Iris pigment epithelial cell (primary cell): ENCODE measurements around the gene CYB561A3.
A peak's percentile ranks its signal among the peaks of the same experiment; 100 is the strongest.

Experiments used
- DNase-seq: peaks from one replicate; pipeline ENCODE4 v3.0.0-alpha.2; 2011; ENCODE audit warnings: low read depth

Gene CYB561A3

DNA sequence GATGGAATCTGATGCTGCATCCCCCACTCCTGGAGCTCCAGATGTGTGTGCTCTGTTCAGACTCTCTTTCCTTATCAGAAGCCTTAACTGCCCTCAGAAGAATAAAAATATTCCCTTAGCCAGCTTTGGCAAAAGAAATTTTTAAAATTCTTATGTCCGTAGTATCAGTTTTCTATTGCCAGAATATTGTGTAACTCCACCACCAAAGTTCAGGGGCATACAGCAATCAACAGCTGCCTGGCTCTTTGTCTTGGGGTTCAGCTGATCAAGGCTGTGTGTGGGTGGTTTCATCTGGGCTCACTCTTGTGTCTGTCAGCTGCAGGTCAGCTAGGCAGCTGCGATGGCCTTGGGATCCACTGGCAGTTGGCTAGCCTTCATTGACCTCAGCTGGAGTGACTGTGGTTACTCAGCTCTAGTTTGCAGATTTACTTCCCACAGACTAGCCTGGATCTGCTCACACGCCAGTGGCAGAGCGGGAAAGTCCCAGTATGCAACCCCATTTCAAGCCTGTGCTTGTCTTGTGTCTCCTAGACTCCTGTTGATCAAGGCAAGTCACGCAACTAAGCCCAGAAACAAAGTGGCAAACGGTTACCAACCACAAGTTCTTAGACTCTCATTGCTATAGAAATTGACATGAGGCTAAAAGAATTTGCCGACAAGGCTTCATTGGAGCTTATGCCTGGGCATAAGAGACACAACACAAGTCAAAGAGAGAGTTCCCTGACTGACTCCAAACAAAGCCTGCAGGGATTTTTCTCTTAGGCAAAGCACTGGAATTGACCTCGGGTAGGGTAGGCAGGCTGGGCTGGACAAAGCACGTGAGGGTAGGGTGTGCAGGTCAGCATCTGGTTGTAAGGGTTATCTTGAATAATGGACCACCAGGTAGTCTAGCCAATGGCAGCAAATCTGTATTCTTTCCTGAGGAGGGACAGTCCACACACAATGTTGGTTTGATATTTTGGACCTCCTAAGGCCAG is 8.0 kb upstream of the CYB561A3 start:
- peak; percentile 94 for DNase-seq

DNA sequence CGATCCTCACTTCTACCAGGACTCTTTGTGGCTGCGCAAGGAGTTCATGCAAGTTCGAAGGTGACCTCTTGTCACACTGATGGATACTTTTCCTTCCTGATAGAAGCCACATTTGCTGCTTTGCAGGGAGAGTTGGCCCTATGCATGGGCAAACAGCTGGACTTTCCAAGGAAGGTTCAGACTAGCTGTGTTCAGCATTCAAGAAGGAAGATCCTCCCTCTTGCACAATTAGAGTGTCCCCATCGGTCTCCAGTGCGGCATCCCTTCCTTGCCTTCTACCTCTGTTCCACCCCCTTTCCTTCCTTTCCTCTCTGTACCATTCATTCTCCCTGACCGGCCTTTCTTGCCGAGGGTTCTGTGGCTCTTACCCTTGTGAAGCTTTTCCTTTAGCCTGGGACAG is 7.0 kb upstream of the CYB561A3 start:
- no peak for DNase-seq

DNA sequence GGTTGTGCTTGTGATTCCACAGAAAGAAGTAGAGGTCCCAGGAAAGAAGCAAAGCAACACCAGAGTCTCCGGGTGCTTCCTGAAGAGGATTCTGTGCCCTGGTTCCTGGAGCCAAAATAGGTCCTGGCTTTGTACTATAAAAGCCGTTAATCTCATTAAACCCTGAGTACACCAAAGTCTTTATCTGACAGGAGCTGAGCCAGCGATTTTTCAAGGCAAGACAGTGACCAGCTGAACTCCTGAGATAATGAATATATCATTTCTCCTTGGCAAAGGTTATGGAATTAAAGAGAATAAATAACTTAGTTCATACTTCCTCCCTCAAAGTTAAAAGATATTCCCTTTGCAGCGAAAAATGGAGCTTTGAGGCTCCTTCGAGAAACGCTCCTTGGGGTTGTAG is 5.7 kb upstream of the CYB561A3 start:
- no peak for DNase-seq

DNA sequence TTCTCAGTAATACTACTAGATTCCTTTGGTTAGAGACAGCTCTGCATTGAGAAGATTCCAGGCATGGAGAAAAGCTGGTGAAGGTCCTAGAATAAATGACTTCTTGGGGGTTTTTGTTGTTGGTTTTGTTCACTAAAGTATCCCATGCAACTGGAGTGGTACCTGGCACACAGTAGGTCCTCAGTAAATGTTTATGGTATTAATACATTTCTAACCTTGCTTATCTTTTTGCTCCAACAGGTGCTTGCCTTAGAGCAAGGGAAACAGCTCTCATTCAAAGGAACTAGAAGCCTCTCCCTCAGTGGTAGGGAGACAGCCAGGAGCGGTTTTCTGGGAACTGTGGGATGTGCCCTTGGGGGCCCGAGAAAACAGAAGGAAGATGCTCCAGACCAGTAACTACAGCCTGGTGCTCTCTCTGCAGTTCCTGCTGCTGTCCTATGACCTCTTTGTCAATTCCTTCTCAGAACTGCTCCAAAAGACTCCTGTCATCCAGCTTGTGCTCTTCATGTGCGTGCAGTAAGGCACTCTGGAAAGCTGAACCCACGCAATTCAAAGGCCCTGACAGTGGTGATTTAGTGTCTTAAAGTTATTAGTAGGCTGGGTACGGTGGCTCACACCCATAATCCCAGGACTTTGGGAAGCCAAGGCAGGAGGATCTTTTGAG is 2.5 kb upstream of the CYB561A3 start:
- no peak for DNase-seq

DNA sequence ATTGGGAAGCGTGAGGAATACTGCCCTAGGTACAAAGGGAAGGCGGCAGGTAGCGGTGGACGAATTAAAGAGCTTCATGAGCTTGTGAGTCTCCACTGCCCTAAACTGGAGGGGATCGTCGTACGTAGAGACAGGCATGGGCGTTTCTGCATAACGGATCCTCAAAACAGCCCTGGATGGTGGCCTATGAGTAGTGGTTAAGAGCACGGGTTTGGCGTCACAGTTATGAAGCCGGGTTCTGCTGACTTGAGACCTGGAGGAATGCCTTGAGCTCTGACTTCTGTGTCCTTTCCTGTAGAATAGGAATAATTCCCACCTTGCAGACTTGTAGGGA is 827 bp upstream of the CYB561A3 start:
- peak; percentile 76 for DNase-seq

DNA sequence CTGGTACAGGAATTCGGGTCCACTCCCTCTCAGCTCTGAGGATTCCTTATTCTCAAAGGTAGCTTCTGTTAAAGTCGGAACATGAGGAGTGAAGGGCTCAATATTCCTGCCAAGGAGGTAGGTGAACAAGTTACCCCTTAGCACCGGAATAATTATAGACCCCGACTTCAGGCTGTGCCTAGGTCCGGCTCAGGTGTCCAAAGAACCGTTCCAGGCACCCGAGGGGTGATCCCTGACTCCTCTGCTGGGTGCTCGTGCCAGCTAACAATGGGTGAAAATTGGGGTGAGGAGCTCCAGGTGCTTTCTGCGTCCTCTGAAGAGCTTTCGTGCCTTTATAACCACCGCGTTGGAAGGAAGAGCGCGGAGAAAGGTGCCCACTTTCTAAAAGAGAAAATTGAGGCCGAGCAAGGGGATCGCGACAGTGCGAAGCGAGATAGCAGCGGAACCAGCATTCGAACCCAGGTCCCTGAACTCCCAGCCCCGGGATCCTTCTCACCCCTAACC is 393 bp downstream of the CYB561A3 start:
- no peak for DNase-seq

DNA sequence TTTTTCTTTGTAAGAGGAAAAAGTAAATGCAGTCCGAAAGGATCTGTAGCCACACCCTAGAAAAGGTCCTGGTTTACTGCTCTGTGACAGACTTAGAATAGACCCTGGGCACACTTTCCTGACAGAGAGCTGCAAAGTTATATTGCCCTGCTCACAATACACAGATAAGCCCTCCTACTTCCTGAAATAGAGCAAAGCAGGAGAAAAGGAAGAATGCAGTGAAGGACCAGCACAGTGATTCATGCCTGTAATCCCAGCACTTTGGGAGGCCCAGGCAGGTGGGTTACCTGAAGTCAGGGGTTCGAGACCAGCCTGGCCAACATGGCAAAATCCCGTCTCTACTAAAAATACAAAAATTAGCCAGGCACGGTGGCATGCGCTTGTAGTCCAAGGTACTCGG is 2.2 kb downstream of the CYB561A3 start:
- DNase-seq = no peak

DNA sequence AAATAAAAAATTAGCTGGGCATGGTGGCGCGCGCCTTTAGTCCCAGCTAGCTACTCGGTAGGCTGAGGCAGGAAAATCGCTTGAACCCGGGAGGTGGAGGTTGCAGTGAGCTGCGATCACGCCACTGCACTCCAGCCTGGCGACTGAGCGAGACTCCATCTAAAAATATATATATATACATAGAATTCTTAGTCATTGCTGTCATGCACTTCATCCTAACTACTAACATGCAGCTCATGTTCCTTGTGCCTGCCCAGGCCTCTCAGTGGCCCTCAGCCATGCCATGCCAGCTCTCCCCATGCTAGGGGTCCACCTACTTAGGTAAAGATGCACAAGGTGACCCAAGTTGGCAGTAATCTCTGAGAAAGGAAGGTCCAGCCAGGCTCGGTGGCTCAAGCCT is 3.1 kb downstream of the CYB561A3 start:
- DNase-seq = no peak

DNA sequence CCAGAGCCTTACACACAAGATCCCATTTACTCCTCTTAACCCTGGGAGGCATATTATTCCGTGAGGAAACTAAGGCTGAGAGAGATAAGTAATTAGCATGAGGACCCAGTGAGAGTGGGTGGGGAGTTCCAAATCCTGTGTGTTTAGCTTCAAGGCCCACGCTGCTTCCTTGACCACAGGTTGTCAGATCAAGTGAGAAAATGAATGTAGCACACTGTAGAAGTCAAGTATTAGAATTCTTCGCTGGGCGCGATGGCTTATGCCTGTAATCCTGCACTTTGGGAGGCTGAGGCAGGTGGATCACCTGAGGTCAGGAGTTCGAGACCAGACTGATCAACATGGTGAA is 3.8 kb downstream of the CYB561A3 start:
- no peak for DNase-seq

DNA sequence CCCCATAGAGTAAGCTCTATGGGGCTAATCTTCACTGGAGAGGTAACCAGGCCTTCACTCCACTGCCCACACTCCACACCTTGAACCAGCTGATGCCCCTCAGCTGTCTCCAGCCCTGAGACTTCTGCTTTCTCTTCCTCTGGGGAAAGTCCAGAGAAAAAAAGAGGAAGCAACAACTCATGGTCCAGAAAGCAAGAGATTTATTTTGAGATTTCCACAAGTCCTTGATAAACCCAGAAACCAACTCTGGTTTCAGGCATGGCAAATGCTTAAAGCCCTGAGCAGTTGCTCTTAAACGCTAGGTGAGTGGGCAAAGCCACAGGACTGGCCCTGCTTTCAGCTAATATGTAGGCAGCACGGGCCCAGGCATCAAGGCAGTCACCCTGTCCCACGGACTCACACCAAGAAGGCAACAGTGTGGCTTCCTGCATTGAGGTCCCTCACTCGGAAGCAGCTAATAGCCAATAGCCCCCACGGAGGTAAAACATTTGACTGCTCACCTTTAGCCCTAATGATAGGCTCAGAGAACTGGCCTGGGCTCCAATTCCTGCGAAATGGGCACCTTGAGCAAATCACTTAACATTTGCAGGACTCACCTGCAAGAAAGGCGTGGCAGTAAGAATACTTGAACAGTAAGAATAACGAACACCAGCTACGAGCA is 4.3 kb downstream of the CYB561A3 start:
- no peak for DNase-seq

DNA sequence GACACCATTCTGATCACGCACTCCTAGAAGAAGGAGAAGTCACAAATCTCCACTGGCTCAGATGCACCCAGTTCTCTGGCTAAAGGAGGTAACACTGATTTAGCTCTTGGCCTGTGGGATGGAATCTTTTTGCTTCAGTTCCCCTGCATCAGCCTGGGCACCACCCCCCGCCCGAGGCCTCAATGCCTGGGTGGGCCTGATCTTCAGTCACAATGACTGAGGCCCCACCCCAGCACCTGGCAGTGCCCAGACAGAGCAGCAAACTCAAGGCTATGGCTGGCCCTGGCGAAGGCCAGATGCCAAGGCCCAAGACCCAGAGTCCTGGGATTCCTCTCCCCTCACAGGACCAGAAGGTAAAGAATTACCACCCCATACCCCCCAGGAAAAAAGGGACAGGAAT is 5.0 kb downstream of the CYB561A3 start:
- no peak for DNase-seq

DNA sequence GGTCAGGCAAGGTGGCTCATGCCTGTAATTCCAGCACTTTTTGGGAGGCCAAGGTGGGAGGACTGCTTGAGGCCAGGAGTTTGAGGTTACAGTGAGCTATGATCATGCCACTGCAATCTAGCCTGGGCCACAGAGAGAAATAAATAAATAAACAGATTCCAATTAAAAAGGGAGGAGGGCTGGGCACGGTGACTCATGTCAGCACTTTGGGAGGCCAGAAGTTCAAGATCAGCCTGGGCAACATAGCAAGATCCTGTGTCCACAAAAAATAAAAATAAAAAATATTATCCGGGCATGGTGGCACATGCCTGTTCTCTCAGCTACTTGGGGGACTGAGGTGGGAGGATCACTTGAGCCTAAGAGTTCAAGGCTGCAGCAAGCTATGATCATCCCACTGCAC is 7.5 kb downstream of the CYB561A3 start:
- DNase-seq = no peak

DNA sequence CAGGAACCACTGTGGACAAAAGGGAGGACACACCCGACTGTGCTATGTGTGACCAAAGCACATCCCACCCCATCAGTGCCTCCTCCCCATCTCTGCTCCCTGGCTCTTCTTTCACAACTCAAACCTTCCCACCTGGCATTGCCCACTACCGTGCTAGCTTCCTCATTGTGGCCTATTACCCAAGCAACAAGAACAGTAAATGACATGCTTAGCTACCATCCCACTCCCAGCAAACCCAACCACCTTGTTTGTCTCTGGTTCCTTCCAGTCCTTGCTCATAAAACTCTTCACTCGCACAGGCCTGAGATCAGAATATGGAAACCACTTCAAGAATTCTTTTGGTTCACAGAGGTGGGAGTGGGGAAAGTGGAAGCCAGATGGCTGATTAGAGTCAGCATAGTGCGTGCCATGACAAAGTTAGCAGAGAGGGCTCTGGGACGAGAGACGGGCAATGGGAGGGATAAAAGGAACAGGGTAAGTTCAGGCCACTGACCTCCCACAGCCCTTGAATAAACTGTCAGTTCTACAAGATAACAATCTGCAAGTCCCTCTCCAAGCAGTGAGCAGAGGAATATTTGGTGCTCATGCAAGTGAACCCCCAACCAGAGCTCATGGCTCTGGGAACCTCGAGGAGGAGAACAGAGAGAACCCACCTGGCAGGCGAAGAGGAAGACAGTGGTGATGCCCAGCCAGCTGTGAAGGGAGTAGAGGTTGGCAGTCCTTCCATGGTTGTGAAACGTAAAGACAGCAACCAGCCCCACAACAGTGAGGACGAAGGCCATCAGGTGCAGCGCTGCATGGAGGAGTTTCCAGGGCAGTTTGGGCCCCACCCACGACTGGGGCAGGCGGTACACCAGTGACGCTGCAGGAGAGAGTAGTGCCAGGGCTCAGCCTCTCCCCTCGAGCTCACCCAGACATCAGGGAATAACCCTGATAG is 8.3 kb downstream of the CYB561A3 start:
- no peak for DNase-seq

DNA sequence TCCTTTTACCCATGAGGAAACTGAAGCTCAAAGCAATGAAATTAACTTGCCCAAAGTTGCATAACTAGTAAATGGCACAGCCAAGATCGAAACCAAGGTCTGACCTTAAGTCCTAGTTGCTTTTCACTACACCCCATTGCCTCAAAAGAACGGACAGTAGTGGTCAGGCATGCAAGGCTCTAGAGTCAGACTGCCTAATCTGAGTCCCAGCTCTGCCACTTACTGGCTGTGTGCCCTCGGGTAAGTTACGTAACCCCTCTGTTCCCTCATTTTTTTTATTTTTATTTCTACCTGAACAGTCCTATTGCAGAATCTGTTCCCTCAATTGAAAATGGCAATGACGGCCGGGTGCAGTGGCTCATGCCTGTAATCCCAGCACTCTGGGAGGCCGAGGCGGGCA is 9.6 kb downstream of the CYB561A3 start:
- DNase-seq = no peak

DNA sequence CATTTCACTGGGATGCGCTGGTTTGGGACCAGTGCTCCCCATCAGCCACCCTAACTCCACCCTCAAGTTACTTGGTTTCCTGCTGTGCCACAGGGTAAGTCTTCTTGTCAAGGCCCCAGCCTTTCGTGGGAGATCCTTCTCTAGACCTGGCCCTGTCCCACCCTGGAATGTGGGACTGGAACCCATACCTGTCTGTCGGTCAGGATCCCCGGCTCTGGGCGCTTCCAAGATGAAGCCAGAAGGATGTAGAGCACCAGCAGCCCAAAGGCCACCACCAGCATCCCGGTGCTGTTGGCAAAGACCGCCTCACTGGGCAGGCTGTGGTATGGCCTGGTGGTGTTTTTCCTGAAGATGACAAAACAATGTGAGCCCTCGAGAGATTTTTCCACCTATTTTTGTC is 10.9 kb downstream of the CYB561A3 start:
- DNase-seq = no peak

DNA sequence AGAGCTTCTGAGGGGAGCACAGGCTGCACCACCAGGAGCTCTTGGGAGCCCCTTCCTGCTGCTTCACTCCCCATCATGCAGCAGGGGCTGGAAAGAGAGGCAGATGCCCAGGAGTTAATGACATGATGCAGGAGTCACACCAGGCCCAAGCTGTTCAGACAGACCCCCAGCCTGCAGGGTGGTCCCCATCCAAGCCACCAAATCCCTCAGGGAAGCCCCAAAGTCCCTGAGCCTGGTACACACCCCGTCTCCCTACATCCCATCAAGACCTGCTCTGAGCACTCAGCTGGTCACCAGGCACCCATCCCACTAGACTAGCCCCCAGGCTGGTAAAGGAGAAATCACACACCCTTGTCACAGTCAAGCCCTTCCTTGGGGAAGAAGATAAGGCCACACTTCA is 11.3 kb downstream of the CYB561A3 start:
- DNase-seq = no peak

DNA sequence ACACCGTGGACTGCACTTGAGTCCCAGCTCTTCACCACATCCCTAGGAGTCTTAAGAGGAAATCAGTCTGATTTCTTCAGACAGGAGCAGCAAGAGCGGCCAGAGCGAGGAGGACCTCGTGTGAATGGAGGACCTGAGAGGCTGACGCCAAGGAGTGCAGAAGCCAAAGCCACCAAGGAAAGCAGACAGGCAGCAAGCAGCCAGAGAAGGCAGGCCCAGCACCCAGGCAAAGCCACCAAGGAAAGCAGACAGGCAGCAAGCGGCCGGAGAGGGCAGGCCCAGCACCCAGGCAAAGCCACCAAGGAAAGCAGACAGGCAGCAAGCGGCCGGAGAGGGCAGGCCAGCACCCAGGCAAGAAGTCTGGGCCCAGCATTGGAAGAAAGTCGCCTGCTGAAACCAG is 11.8 kb downstream of the CYB561A3 start:
- DNase-seq = no peak

DNA sequence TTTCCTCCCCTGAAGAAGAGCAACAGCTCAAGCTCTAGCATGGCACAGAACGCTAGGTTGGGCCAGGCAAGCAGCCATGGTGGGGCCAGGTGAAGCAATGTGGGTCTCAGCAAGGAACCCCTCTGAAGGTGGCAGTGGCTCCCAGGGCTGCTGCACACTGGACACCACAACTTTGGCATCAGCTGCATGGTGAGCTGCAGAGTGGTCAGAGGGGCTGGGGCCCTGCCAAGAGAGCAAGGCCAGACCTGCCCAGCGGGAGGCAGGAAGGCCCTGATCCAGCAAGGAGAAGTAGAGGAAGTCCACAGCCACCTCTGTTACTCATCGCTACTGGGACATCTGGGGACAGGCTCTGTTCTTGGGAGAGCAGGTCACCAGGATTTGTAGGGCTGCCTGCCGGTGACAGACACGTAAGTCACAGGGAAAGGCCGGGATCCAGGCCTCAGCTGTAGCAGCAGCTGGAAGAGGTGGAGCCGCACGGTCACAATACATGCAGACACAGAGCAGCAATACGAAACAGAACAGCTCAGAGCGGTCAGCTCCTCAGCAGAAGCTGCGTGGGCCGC is 12.4 kb downstream of the CYB561A3 start:
- no peak for DNase-seq

DNA sequence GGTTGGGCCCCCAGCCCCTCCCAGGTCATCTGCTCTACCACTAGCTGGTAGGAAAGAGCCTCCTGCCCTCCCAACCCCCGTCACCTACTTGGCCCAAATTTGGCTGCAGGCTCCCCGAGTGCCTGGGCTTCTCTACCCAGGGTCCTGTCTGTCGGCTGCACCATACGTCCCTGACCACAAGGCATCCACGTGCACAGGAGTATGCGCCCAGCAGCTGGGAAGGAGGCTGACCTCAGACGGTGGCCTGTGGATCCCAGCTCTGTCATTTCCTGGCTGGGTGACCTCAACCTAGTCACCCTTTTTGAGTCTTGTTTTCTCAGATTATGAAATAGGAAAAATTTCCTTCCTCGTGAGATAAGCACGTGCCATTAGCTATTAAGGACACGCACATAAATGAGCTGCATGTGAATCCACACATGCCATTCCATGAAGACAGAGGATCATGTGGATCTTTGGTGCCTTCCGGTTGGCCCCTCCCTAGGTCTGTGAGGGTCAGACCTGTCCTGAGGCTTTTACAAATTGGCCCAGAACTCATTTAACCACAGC is 13.7 kb downstream of the CYB561A3 start:
- peak; percentile 55 for DNase-seq

DNA sequence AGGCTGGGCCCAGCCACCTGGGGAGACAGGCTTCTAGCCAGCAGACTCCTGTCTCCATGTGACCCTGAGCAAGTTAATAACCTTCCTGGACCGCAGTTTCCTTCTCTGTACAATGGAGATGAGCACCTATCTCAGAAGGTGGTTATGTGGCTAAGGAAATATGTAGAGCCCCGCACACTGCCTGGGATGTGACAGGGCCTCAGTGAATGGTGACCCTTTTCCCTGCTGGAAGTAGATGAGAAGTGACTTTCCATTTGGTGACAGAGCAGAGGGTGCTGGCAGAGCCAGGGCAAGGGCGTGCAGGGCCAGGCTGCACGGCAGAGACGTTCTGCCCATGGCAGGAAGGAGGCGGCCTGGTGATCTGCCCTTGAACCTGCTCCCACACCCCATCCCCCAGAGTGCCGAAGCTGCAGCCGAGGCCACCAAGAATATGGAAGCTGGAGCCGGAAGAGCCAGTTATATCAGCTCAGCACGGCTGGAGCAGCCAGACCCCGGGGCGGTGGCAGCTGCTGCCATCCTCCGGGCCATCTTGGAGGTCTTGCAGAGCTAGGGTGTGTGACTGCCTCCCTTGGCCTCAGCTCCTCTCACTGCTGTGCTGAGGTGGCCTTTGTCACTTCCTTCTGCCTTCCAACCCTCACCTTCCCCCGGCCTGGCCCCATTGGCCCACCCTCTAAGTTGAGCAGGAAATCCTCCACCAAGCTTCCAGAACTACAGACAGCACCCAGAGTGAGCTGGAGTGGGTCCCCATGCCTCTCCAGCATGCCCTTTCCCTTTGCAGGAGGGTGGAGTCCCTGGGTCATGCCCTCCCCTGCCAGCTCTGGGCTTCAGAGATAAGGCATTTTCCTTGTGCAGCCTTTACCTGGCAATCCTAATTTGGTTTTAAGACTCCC is 15.5 kb downstream of the CYB561A3 start:
- DNase-seq = no peak
